Rectal smooth muscle tissue (tissue), 1 donor: ENCODE data around the gene RNF141.

ENCODE experiments used
- H3K27ac ChIP-seq: one replicate; pipeline ENCODE4 v1.7.0; 2013; ENCODE audit warnings: low read depth, low read length, inconsistent platforms
- H3K27me3 ChIP-seq: one replicate; pipeline ENCODE4 v1.7.0; 2013; ENCODE audit warnings: low read length; ENCODE audit not compliant: control insufficient read depth, insufficient read depth
- H3K36me3 ChIP-seq: one replicate; pipeline ENCODE4 v1.7.0; 2013; ENCODE audit warnings: low read length; ENCODE audit not compliant: control insufficient read depth, insufficient read depth
- H3K4me1 ChIP-seq: one replicate; pipeline ENCODE4 v1.7.0; 2013; ENCODE audit warnings: low read length; ENCODE audit not compliant: control insufficient read depth, insufficient read depth
- H3K4me3 ChIP-seq: one replicate; pipeline ENCODE4 v1.7.0; 2013; ENCODE audit warnings: low read length
- H3K9ac ChIP-seq: one replicate; pipeline ENCODE4 v1.7.0; 2013; ENCODE audit warnings: low read length

RNF141 gene

DNA sequence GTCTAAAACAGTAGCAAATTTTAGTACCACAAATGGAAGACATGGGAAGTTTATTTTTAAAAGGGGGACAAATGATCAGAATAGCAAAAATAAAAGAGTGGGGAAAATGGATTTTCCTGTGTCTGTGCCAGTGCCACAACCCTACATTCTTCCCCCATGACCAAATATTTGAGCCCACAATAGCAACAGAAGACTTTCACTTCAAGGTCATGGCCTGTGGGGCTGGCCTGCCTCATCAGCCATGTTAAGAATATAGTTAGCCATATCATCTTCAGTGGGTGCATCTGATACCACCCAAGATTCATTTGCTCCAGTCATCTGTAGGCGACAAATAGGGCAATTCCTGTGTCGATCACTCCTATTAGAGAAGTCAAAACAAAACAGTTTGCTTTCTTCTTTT lies 26.3 kb downstream of the RNF141 start:
- Histone ChIP-seq H3K27me3 (no peaks in the 10 kb centered on the region), H3K27ac (no peak overlapping the region), H3K9ac (no peak overlapping the region), H3K4me1 (no peaks in the 10 kb centered on the region), H3K4me3 (no peak overlapping the region), H3K36me3 (peaks cover 2% of the 10 kb centered on the region)

DNA sequence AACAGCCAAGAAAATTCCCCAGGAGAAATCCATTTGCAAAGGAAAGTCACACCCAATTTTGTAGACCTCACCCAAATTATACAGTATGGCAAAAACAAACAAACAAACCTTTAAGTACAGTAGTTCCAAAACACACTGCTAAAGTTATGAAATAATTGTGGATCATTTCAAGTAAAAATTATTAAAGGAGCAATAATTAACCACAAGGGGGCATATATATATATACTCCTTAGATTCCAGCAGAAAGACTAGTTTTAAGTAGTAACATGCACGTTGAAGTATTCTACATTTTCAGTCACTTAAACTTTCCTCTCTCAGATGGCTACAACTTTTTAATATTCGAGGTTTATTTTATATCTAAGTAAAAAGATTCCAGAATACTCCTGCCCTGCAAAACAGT lies 26.8 kb downstream of the RNF141 start:
- H3K4me1 ChIP-seq, result no peaks in the 10 kb centered on the region
- H3K27me3 ChIP-seq, result no peaks in the 10 kb centered on the region
- H3K27ac ChIP-seq, result no peak overlapping the region
- no peaks in the 10 kb centered on the region for H3K36me3 ChIP-seq
- no peak overlapping the region for H3K9ac ChIP-seq
- no peak overlapping the region for H3K4me3 ChIP-seq

GRCh38 chr11:10511181-10511621 lies 29.8 kb downstream of the RNF141 start:
- Histone ChIP-seq H3K36me3 (no peaks in the 10 kb centered on the region), H3K4me3 (no peak overlapping the region), H3K9ac (no peak overlapping the region), H3K27ac (no peak overlapping the region), H3K27me3 (no peaks in the 10 kb centered on the region), H3K4me1 (no peaks in the 10 kb centered on the region)

GRCh38 chr11:10506008-10506370 lies 35.0 kb downstream of the RNF141 start:
- Histone ChIP-seq H3K4me1 (no peaks in the 10 kb centered on the region), H3K27ac (no peak overlapping the region), H3K36me3 (no peaks in the 10 kb centered on the region), H3K4me3 (no peak overlapping the region), H3K9ac (no peak overlapping the region), H3K27me3 (no peaks in the 10 kb centered on the region)

- no peak overlapping the region for H3K9ac ChIP-seq
- no peaks in the 10 kb centered on the region for H3K27me3 ChIP-seq
- peaks cover 1% of the 10 kb centered on the region for H3K36me3 ChIP-seq
- no peak overlapping the region for H3K4me3 ChIP-seq
- no peaks in the 10 kb centered on the region for H3K4me1 ChIP-seq
- no peak overlapping the region for H3K27ac ChIP-seq
Observed at GRCh38 chr11:10505278-10506007, 35.5 kb downstream of the RNF141 start.

GRCh38 chr11:10504490-10504889 lies 36.5 kb downstream of the RNF141 start:
- Histone ChIP-seq H3K4me1 (no peaks in the 10 kb centered on the region), H3K36me3 (peaks cover 3% of the 10 kb centered on the region), H3K27ac (no peak overlapping the region), H3K27me3 (no peaks in the 10 kb centered on the region), H3K9ac (no peak overlapping the region), H3K4me3 (no peak overlapping the region)

GRCh38 chr11:10503777-10504480 lies 37.1 kb downstream of the RNF141 start:
- H3K9ac ChIP-seq, result no peak overlapping the region
- H3K36me3 ChIP-seq, result peaks cover 3% of the 10 kb centered on the region
- H3K4me3 ChIP-seq, result no peak overlapping the region
- H3K27ac ChIP-seq, result no peak overlapping the region
- no peaks in the 10 kb centered on the region for H3K27me3 ChIP-seq
- no peaks in the 10 kb centered on the region for H3K4me1 ChIP-seq

- Histone ChIP-seq H3K9ac (no peak overlapping the region), H3K36me3 (peaks cover 3% of the 10 kb centered on the region), H3K27me3 (no peaks in the 10 kb centered on the region), H3K4me3 (no peak overlapping the region), H3K4me1 (no peaks in the 10 kb centered on the region), H3K27ac (no peak overlapping the region)
Observed at GRCh38 chr11:10503221-10503620, 37.8 kb downstream of the RNF141 start.

DNA sequence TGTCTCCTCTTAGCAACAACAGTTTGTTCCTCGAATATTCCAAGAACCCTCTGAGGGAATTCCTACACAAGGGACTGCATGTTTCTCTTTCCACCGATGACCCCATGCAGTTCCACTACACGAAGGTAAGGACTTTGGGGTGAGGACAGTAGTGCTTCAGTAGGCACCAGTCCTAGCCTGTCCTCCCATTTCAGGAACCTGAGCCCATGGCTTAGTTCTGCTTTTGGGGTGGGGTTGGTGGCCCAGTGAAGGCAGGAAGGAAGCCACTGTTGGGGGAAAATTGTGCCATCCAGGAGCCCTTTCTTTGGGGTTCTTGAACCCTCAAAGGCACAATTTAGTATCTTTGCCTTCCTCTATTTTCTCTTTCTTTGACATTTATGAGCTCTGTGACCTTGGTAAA lies 38.2 kb downstream of the RNF141 start:
- H3K9ac ChIP-seq, result no peak overlapping the region
- H3K36me3 ChIP-seq, result peaks cover 3% of the 10 kb centered on the region
- H3K4me1 ChIP-seq, result no peaks in the 10 kb centered on the region
- H3K27me3 ChIP-seq, result no peaks in the 10 kb centered on the region
- no peak overlapping the region for H3K27ac ChIP-seq
- no peak overlapping the region for H3K4me3 ChIP-seq

GRCh38 chr11:10502065-10502680 lies 38.8 kb downstream of the RNF141 start:
- Histone ChIP-seq H3K27ac (no peak overlapping the region), H3K9ac (no peak overlapping the region), H3K36me3 (peaks cover 3% of the 10 kb centered on the region), H3K27me3 (no peaks in the 10 kb centered on the region), H3K4me1 (no peaks in the 10 kb centered on the region), H3K4me3 (no peak overlapping the region)

- Histone ChIP-seq H3K4me1 (no peaks in the 10 kb centered on the region), H3K27ac (no peak overlapping the region), H3K27me3 (no peaks in the 10 kb centered on the region), H3K4me3 (no peak overlapping the region), H3K36me3 (peaks cover 3% of the 10 kb centered on the region), H3K9ac (no peak overlapping the region)
Observed at GRCh38 chr11:10500757-10501684, 40.0 kb downstream of the RNF141 start.
